Muscle layer of duodenum (tissue), 2 donors: ENCODE data around the gene LHX8.
"Not testable (repeated sequence)": the region's sequence is repeated elsewhere in the genome, so short reads cannot be mapped to it uniquely, and the experiment has no call there.

ENCODE experiments used
- H3K27ac ChIP-seq: one replicate; pipeline ENCODE4 v1.7.0; 2013; ENCODE audit warnings: mild to moderate bottlenecking, low read length
- H3K27me3 ChIP-seq: one replicate; pipeline ENCODE4 v1.7.0; 2013; ENCODE audit warnings: low read depth, mild to moderate bottlenecking, control low read depth, low read length
- H3K36me3 ChIP-seq, 2 donors: one replicate each; pipeline ENCODE4 v1.7.0; 2013; ENCODE audit warnings: low read length in 2 of 2, control low read depth in 1 of 2, mild to moderate bottlenecking in 1 of 2; ENCODE audit not compliant: insufficient read depth in 2 of 2, control insufficient read depth in 1 of 2
- H3K4me1 ChIP-seq, 2 donors: one replicate each; pipeline ENCODE4 v1.7.0; 2013; ENCODE audit warnings: low read length in 2 of 2, mild to moderate bottlenecking in 2 of 2, control low read depth in 1 of 2, moderate library complexity in 1 of 2; ENCODE audit not compliant: insufficient read depth in 2 of 2, control insufficient read depth in 1 of 2
- H3K4me3 ChIP-seq, 2 donors: one replicate each; pipeline ENCODE4 v1.7.0; 2013; ENCODE audit warnings: low read length in 2 of 2, low read depth in 1 of 2, mild to moderate bottlenecking in 1 of 2
- H3K9me3 ChIP-seq, 2 donors: one replicate each; pipeline ENCODE4 v1.7.0; 2013; ENCODE audit warnings: low read length in 2 of 2, control low read depth in 1 of 2, mild to moderate bottlenecking in 1 of 2; ENCODE audit not compliant: control insufficient read depth in 1 of 2
- donor health status: healthy.

The LHX8 gene

DNA sequence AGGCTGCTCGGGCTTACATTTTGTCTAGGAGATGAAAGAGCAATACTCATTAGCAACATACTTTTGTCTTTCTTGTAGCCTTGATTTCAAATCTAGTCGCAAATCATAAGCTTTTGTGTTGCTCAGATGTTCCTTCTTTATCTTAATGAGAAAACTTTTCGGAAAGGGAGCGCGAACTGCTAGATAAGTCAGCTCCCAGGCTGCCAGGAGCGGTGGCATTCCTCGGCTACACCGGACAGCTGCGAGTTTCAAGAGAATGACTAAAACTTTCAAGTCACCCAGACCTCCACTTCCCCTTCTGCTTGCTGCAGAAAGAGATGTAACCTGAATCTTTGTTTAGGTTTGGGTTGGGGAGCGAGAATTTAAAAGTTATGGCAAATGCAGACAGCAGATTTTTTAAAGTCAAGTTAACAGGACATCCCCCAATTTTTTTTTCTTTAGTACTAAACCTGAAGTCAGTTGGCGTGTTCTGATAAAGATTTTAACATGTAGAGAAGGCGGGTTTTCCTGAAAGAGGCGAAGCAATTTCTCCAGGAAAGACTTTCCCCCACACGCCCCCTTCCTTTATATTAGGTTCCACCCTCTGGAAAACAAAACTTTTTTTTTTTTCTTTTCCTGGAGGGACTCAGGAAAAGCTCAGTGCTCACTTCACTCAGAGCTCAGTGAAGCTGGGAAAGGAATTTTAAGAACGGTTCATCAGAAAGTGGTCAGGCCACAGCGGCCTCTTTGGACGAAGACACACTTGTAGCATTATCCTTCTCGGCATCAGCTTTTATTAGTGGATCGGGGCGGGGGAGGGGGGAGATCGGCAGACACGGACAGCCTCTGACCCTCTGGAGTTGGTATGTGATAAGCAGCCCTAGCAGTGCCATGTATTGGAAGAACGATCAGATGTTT is at the start of gene LHX8:
TSS of gene LHX8 (plus strand) at position 639 of the 897 bp plus-strand sequence. CDS start 2,227 bp downstream, outside the sequence.
- peaks cover 80% of the 10 kb centered on the region for H3K27me3 ChIP-seq
- H3K36me3 ChIP-seq: no peaks in the 10 kb centered on the region
- no peak within 1 kb of the TSS for H3K27ac ChIP-seq
- H3K9me3 ChIP-seq: no peaks in the 10 kb centered on the region
- peak within 1 kb of the TSS; percentile 49 to 63 for H3K4me3 ChIP-seq
- H3K4me1 ChIP-seq: peaks cover 0 to 37% of the 10 kb centered on the region in 2 donors

DNA sequence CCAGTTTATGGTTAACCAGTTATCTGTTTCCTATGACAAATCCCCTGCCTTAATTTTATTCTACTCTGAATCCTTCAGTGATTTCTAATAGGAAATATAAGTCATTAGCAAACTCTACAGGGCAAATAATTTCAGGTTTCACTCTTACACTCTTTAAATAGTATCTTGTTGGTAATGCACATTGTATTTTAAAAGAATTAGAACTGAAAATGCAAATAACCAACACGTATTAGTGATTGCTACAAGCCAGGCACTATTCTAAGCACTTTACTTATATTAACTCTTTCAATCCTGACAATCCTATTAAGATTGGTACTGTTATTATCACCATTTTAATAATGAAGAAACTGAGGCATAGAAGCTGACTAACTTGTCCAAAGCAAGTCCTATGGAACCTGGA is 48.3 kb upstream of the LHX8 start:
- no peak overlapping the region for H3K27ac ChIP-seq
- H3K4me3 ChIP-seq: no peak overlapping the region
- no peaks in the 10 kb centered on the region for H3K36me3 ChIP-seq
- no peaks in the 10 kb centered on the region for H3K27me3 ChIP-seq
- no peaks in the 10 kb centered on the region for H3K9me3 ChIP-seq
- H3K4me1 ChIP-seq: no peaks in the 10 kb centered on the region

DNA sequence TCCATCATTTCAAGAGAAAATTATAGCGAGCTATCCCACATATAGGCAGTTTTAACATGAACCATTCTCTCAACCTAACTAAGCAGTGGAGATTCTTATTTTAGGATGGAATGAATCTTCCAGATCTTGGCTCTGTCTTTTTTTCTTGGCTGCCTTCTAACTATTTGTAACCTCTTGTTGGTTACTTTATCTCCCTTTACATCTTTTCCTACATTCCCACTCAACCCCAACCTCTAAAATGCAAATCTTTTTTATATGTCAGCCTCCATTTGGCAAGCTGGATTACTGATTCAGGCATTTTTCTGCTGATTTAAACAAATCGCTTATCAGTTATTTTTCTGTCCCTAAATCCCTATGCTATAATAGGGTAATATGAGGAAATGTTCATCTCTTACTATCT is 46.9 kb upstream of the LHX8 start:
- Histone ChIP-seq H3K9me3 (no peaks in the 10 kb centered on the region), H3K36me3 (no peaks in the 10 kb centered on the region), H3K27me3 (no peaks in the 10 kb centered on the region), H3K4me3 (no peak overlapping the region), H3K4me1 (no peaks in the 10 kb centered on the region), H3K27ac (no peak overlapping the region)

DNA sequence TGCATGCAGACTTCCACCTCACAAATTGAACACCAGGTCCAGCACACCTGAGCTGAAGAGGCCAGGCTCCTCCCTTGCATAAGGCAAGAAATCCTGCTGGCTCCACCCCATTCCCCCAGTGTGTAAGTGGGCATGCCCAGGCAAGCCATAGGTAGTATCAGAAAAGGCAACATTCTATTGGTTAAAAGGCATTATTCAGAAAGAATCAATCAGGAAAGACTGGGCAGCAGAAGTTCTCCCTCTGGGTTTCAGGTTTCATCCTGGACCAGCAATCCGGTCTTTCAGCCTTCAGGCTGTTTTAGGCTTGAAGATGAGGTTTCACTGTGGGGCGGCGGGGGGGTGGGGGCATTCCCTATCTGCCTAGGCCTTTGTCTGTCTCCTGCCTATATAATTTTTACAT is 42.0 kb upstream of the LHX8 start:
- H3K4me3 ChIP-seq: no peak overlapping the region
- no peaks in the 10 kb centered on the region for H3K9me3 ChIP-seq
- H3K27ac ChIP-seq: no peak overlapping the region
- H3K4me1 ChIP-seq: no peaks in the 10 kb centered on the region
- H3K36me3 ChIP-seq: no peaks in the 10 kb centered on the region
- H3K27me3 ChIP-seq: no peaks in the 10 kb centered on the region

DNA sequence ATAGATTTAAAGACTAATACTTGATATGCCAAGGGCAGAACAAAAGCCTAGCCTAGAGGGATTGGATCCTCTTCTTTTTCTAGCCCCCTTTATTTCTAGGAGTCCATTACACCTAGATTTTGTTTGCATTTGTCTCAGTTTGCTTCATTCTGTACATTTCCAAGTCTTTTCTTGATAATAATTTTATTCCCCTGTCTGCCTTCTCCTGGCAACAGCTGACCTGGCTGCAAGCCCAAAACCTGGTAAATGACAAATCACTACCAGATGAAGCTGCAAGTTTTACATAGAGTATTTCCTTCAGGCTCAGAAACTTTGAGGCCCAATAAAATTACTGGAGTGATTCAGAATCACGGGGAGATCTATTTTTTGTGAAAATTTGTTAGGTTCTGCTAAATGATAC is 36.5 kb upstream of the LHX8 start:
- no peaks in the 10 kb centered on the region for H3K27me3 ChIP-seq
- no peaks in the 10 kb centered on the region for H3K9me3 ChIP-seq

DNA sequence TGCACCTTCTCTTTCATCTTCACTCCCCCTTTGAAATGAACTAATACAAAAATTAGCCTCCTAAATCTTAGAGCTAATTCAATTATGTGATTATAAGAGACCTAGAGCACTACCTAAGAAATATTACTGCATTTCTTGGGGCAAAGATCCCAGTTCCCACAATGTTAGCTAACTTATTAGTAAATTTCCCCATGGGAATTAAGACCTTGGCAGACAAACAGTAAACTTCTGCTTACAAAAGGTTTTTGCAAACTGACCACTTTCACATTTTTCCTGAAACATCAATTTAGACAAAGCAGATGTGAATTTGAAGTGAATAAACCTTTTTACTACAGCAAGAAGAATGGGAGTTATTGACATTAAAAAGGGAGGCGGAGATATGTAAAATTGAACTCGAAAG is 34.6 kb upstream of the LHX8 start:
- no peaks in the 10 kb centered on the region for H3K9me3 ChIP-seq
- no peaks in the 10 kb centered on the region for H3K27me3 ChIP-seq
- no peak overlapping the region for H3K27ac ChIP-seq
- no peak overlapping the region for H3K4me3 ChIP-seq
- no peaks in the 10 kb centered on the region for H3K36me3 ChIP-seq
- H3K4me1 ChIP-seq: no peaks in the 10 kb centered on the region

More for the DNA sequence above, 36.5 kb upstream of the LHX8 start:
- Histone ChIP-seq H3K27ac (no peak overlapping the region), H3K36me3 (no peaks in the 10 kb centered on the region), H3K4me1 (no peaks in the 10 kb centered on the region), H3K4me3 (no peak overlapping the region)

DNA sequence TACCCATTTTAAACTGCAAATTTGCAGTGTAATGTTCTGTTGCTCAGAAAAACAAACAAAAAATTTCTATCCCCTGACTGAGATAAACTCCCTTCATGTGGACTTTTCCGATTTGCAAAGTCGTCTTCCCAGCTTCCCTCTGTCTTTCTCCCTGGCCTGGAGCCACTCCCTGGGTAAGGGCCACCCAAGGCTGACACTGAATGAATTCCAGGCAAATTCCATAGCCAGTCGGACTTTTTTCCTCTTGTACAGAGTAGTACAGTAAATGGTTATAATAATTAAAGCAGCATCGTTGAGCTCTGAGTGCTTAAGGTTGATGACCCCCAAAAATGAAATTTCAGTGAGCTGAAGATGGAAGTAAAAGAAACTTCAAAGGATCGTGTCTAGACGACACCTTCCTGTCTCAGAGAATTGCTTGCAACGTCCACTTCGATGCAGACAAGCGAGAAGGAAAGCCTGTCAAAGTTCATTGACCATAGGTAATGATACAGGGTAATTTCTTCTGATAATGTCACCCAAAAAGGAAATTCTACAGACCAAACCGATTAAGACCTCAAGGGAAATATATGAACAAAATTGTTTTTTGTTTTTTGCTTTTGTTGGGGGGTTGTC is 33.6 kb upstream of the LHX8 start:
- H3K4me3 ChIP-seq: no peak overlapping the region
- no peaks in the 10 kb centered on the region for H3K9me3 ChIP-seq
- H3K27ac ChIP-seq: no peak overlapping the region
- H3K27me3 ChIP-seq: no peaks in the 10 kb centered on the region
- no peaks in the 10 kb centered on the region for H3K4me1 ChIP-seq
- no peaks in the 10 kb centered on the region for H3K36me3 ChIP-seq

DNA sequence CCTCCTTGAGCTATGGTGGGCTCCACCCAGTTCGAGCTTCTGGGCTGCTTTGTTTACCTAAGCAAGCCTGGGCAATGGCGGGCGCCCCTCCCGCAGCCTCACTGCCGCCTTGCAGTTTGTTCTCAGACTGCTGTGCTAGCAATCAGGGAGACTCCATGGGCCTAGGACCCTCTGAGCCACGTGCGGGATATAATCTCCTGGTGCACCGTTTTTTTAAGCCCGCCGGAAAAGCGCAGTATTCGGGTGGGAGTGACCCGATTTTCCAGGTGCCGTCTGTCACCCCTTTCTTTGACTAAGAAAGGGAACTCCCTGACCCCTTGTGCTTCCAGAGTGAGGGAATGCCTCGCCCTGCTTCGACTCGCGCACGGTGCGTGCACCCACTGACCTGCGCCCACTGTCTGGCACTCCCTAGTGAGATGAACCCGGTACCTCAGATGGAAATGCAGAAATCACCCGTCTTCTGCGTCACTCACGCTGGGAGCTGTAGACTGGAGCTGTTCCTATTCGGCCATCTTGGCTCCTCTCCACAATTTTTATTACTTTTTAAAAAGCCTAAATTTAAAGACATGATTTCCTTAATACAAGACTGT is 21.7 kb upstream of the LHX8 start:
- H3K4me3 ChIP-seq, H3K27me3 ChIP-seq, H3K36me3 ChIP-seq, H3K27ac ChIP-seq, H3K9me3 ChIP-seq, H3K4me1 ChIP-seq: not testable (repeated sequence)

DNA sequence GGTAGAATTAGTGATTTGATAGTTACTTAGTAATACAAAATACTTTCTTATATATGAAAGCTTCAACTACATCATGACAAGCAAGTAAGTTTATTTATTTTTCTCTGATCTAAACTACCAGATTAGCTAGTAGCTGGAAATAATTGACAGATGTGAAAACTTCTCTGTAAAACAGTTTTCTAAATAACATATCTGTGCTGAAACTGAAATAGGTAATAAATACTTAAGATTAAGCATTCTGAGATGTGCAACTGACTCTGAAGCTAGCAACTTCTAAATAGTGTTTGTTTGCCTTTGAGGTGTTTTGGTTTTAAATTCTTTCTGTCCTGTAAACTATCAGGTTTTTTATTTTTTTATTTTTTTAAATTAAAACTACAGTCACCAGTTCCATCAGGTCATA is 18.5 kb upstream of the LHX8 start:
- Histone ChIP-seq H3K4me3 (no peak overlapping the region), H3K27me3 (no peaks in the 10 kb centered on the region), H3K4me1 (no peaks in the 10 kb centered on the region), H3K27ac (no peak overlapping the region), H3K9me3 (no peaks in the 10 kb centered on the region), H3K36me3 (no peaks in the 10 kb centered on the region)

DNA sequence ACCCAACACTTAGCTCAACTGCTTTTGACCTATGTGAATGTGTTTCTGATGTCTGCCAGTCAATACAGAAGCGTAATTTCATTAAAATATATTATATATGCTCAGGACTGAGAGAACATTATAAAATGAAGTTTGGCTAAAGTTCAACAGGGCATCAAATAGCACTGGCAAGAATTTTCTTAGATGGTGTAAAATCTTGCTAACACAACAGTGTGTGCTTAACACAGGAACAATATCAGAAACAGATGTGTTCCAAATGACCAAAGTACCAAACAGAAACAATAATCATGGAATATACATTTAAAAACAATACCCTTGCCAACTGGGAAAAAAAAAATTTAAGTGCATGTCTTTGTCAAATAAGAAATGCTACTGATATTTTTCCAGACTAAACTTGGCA is 10.4 kb upstream of the LHX8 start:
- no peak overlapping the region for H3K4me3 ChIP-seq
- H3K36me3 ChIP-seq: no peaks in the 10 kb centered on the region
- H3K9me3 ChIP-seq: peaks cover 0 to 2% of the 10 kb centered on the region in 2 donors
- no peak overlapping the region for H3K27ac ChIP-seq
- no peaks in the 10 kb centered on the region for H3K4me1 ChIP-seq
- H3K27me3 ChIP-seq: peaks cover 41% of the 10 kb centered on the region

DNA sequence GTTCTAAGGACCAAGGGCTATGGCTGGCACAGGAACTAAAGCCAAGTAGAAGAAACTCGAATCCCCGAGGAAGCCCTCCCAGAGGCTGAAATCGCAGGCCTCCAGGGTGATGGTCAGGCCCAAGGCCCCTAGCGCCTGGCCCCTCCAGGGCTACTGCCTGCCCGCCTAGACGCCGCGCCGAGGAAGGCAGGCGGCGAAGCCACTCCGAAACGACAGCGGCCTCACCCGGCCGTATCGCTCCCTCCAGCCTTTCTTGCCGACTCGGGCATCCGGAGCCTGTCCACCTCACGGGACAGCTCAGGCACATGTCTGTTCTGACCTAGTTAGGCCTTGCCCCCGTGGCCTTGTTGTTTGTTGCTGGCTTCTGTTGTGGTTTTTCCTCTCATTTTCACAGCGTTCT is 9.7 kb upstream of the LHX8 start:
- H3K36me3 ChIP-seq: no peaks in the 10 kb centered on the region
- H3K27ac ChIP-seq: no peak overlapping the region
- H3K4me3 ChIP-seq: no peak overlapping the region
- peaks cover 48% of the 10 kb centered on the region for H3K27me3 ChIP-seq
- no peaks in the 10 kb centered on the region for H3K4me1 ChIP-seq
- H3K9me3 ChIP-seq: peaks cover 0 to 2% of the 10 kb centered on the region in 2 donors
